Stimulated activated CD8-positive, alpha-beta memory T cell treated with anti-CD3 and anti-CD28 coated beads, Interleukin-7, amount 100 ng/mL, for 24 hours (primary cell): ENCODE results near the gene DEDD.
"Not testable (repeated sequence)": the region's sequence is repeated elsewhere in the genome, so short reads cannot be mapped to it uniquely, and the experiment has no call there.

Experiments
- DNase-seq: peaks from one replicate; pipeline ENCODE4 v3.0.0-alpha.2; 2020; ENCODE audit warnings: low read depth

Gene DEDD

GRCh38 chr1:161122967-161123366 lies 9.5 kb downstream of the DEDD start:
- DNase-seq: no peak

GRCh38 chr1:161121834-161122233 lies 10.6 kb downstream of the DEDD start:
- no peak for DNase-seq

GRCh38 chr1:161121042-161121650 lies 11.3 kb downstream of the DEDD start:
- no peak for DNase-seq

GRCh38 chr1:161119092-161119903 lies 13.2 kb downstream of the DEDD start:
- DNase-seq: no peak

- peak; percentile 72 for DNase-seq
These were observed 14.5 kb downstream of the DEDD start, which contains the start of the genes NIT1 and PFDN2 for GRCh38 chr1:161117759-161118581. TSS of gene NIT1 (plus strand) at chr1:161118105. CDS start at chr1:161118177, 72 bp downstream. TSS of gene PFDN2 (minus strand) at chr1:161118037. CDS start at chr1:161118026, 11 bp downstream.

- not testable (repeated sequence) for DNase-seq
These were observed 16.5 kb downstream of the DEDD start for GRCh38 chr1:161115961-161116360.

- DNase-seq: no peak
These were observed 17.2 kb downstream of the DEDD start for GRCh38 chr1:161115132-161115711.

GRCh38 chr1:161114556-161114955 lies 17.9 kb downstream of the DEDD start:
- no peak for DNase-seq

GRCh38 chr1:161113915-161114314 lies 18.6 kb downstream of the DEDD start:
- no peak for DNase-seq

- DNase-seq: no peak
These were observed 20.9 kb downstream of the DEDD start for GRCh38 chr1:161111527-161111926.

GRCh38 chr1:161111117-161111516 lies 21.4 kb downstream of the DEDD start:
- no peak for DNase-seq

GRCh38 chr1:161106431-161106830 lies 26.0 kb downstream of the DEDD start:
- no peak for DNase-seq

GRCh38 chr1:161100556-161100955 lies 31.9 kb downstream of the DEDD start:
- no peak for DNase-seq

GRCh38 chr1:161099090-161099802 lies 33.2 kb downstream of the DEDD start:
- no peak for DNase-seq

- peak; percentile 43 for DNase-seq
These were observed 34.0 kb downstream of the DEDD start, which contains the start of gene KLHDC9 for GRCh38 chr1:161098210-161099068. TSS of gene KLHDC9 (plus strand) at chr1:161098361. CDS start at chr1:161098536, 175 bp downstream.

GRCh38 chr1:161096530-161096929 lies 35.9 kb downstream of the DEDD start:
- DNase-seq: no peak

GRCh38 chr1:161096015-161096414 lies 36.5 kb downstream of the DEDD start:
- DNase-seq: no peak

- no peak for DNase-seq
These were observed 37.2 kb downstream of the DEDD start for GRCh38 chr1:161095230-161095629.

- DNase-seq: no peak
These were observed 38.0 kb downstream of the DEDD start for GRCh38 chr1:161094481-161094880.

GRCh38 chr1:161092621-161093028 lies 39.8 kb downstream of the DEDD start:
- DNase-seq: no peak
